DMS53 treated with DMSO at 0.1 percent for 48 hours (cell line): ENCODE results near the gene RPS14.

Experiments
- DNase-seq: peaks from one replicate; lab custom pipeline; 2025; ENCODE audit not compliant: unreplicated experiment; lab: John Stamatoyannopoulos, UW

Gene RPS14

DNA sequence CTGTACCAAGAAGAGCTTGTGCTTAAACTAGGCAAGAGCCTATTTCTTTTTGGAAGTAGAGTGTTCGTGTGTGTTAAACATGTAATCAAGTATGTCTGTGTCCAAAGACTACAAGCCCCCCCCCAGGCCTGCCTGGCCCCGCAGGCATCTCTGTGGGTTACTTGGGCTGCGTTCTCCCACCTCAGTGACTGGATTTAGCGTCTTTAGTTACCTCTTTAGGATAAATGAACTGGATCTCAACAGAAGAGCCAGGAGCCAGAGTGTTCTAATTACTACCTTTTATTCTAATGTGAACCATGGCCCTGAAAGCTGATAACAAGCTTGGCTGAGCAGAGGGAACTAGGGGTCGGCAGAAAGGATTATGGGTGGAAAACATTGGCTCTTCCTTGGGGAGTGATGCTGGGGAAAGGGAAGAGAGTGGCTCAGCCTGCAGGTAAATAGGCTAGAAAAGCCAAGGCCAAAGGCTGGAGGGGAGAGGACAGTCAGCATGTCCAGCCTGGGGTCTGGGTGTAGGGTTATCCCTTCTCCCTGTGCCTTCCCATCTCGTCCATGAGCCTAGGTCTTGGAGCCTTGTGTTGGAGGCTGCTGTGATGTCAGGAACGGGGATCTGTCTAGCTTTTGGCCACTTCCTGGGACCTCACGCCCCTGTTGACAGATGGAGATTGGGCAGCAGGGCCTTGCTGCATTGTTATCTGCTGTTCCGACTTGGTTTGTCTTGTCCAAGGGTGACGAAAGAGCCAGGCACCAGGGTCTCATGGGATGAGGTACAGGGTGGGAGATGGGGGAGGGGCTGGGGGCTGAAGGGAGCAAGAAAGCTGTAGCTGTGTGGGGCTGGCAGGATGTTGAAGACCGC is 47.9 kb downstream of the RPS14 start:
- no peak for DNase-seq

DNA sequence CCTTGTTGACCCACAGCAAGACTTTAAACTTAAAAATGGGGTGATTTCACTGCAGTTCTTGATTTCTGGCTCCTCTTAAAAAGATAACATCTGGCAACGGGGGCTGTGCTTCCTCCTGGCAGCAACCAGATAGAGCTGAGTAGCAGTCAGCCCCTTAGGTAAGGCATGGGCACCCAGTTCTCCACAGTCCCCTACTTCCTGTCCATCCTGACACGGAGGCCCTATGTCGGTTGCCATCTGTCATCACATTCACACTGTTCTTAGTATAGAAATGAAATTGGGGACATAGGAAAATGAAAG is 48.5 kb downstream of the RPS14 start:
- no peak for DNase-seq

DNA sequence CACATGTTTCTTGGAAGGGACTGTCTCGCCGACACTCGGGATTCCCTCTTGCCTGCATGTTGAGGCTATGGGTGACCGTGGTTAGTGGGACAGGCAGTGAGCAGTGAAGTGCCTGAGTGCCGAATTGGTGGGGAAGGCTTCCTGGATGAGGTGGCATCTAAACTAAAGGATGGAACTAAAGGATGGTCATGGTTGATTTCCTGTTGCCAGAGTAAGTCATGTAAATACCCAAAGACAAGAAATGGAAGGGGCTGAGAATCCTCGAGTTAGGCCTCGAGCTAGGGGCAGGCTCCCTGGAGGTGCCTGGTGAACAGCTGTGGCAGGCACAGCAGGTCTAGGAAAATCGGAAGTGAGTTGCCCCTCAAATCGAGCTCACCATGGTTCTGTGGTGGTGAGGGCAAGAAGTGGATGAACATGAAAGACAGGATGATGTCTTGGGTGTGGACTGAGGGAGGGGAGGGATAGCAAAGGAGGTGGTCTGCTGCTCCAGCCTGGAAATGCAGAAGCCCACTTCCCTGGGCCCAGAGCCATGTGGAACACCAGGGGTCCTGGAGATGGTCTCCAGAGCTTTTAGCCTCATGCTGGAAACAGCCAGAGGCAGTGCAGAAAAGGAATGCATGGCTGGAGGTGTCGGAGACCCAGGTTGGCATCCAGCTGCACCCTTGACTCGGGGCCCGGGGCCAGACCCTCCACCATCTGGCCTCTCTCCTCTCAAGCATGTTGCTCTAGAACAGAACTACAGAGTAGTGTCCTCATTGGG is 49.0 kb downstream of the RPS14 start:
- DNase-seq = no peak

DNA sequence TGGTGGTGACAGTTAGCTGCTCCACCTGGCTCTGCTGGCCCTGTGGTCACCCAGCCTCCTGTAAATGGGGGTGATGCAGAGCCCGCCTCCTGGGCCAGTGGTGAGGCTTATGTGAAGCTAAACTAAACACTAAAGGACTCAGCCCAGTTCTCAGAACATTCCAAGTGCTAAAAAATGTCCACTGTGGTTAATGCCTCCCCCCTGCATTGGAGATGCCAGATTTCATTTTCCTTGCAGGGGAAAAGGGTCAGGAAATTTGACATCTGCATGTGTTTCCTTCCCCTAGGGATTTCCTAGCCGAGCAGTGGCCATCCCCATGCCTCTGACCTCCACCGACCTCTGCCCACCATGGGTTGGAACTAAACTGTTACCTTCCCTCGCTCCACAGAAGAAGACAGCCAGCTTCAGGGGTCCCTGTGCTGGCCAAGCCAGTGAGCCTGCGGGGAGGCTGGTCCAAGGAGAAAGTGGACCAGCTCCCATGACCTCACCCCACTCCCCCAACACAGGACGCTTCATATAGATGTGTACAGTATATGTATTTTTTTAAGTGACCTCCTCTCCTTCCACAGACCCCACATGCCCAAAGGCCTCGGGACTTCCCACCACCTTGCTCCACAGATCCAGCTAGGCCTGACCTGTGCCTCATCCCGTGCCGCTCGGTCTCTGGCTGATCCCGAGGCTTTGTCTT is 49.9 kb downstream of the RPS14 start:
- DNase-seq = no peak

DNA sequence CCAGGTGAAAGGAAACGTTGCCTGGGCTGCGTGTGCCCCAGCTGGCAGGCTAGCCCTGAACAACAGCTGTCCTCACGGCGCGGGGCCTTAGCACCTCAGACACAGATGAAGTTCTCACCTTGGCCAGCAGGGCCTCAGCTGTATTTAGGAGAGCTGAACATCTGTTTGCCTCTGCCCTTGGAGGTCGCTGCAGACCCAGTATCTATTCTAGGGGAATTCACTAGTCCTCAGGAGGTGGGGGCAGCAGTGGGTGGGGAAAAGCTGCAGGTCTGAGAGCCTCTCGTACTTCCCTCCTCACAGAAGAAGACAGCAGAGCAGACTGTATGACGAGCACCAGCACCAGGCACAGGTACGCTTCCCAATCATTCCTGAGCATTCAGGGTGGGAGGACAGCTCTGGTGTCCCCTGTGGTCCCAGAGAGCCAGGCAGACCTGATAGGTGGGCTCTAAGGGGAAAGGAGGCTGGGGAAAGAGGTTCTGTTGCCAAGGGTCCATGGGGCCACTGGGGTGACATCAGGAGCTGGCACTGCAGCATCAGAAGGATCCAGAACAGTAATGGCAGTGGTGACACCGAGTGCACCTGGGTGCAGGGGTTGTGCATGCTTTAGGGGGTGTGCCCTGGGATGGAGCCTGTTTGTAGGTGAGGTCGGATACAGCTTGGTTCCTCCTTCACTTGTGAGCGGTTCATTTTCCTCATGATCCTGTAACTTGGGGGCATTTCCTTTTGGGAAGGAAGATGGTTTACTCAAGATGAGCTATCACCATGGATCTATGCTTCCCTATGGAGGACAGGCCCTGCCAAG is 50.6 kb downstream of the RPS14 start:
- DNase-seq = no peak

DNA sequence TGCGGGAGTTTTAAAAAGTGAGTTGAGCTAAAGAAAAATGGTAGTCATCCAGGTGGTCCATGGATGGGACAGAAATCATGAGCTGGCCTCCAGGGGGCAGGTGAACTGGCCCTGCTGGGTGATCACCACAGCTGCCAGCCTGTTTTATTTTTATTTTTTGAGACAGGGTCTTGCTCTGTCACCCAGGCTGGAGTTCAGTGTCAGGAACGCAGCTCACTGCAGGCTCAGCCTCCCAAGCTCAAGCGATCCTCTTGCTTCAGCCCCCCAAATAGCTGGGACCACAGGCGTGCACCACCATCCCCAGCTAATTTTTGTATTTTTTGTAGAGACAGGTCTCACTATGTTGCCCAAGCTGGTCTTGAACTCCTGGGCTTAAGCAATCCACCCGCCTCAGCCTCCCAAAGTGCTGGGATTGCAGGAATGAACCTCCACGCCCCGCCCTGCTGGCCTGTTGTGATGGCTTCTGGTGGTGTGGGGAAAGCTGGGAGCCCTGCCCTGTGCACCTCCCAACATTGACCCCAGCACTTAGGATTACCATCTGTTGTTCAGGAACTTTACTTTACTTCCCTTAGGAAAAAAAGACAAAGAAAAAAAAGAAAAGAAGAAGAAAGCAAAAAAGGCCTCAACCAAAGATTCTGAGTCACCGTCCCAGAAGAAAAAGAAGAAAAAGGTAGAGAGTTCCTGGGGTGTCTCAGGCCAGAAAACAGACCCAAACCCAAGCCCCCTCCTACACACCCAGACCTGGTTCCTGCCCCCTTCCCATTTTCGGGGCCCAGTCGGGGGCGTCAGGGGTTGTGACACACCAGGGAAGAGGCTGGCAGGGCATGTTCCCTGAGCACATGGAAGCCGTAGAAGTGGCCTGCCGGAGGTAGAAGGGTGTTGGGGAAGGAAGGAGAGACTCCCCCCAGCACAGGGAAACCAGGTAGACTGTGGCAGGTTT is 51.5 kb downstream of the RPS14 start:
- DNase-seq = no peak

DNA sequence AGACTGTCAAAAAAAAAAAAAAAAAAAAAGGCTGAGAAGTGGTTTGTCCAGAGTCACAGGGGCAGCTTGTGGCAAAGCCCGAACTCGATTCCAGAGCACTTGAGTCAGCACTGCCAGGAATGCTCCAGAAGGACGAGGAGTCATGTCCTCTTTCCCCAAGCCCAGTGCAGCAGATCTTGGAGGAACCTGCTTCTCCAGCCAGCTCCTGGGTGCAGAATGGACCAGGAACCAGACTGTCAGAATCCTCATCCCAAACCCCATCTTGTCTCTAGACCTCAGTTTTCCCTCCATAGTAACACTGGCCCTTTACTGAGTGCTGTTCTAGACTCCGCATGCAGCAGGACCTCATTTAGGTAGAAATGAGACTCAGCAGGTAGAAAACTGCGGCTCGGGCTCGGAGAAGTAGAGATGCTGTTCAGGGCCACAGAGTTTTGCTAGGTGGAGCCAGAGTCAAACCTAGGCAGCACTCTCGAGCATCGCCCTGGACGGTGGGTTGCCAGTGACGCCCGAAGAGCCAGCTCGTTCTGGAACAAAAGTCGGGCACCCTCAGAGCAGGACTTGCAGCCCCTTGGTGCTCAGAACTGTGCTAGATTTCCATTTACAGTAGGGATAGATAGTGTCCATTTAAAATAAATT is 52.3 kb downstream of the RPS14 start:
- no peak for DNase-seq

DNA sequence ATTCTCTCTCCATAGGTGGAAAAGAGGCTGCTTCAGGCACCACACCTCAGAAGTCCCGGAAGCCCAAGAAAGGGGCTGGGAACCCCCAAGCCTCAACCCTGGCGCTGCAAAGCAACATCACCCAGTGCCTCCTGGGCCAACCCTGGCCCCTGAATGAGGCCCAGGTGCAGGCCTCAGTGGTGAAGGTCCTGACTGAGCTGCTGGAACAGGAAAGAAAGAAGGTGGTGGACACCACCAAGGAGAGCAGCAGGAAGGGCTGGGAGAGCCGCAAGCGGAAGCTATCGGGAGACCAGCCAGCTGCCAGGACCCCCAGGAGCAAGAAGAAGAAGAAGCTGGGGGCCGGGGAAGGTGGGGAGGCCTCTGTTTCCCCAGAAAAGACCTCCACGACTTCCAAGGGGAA is 53.3 kb downstream of the RPS14 start:
- DNase-seq = no peak

DNA sequence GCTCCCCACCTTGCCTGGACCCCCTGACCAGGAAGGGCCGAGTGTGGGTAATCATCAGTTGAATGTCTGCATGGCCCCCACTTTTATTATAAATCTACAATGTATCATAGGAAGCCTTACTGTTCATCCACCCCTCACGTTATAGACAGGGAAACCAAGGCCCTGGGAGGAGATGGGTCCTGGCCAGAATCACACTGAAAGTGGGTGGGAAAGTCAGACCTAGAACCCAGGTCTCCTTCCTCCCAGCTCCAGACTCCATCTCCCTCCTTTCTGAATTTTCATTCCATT is 53.9 kb downstream of the RPS14 start:
- DNase-seq = no peak

DNA sequence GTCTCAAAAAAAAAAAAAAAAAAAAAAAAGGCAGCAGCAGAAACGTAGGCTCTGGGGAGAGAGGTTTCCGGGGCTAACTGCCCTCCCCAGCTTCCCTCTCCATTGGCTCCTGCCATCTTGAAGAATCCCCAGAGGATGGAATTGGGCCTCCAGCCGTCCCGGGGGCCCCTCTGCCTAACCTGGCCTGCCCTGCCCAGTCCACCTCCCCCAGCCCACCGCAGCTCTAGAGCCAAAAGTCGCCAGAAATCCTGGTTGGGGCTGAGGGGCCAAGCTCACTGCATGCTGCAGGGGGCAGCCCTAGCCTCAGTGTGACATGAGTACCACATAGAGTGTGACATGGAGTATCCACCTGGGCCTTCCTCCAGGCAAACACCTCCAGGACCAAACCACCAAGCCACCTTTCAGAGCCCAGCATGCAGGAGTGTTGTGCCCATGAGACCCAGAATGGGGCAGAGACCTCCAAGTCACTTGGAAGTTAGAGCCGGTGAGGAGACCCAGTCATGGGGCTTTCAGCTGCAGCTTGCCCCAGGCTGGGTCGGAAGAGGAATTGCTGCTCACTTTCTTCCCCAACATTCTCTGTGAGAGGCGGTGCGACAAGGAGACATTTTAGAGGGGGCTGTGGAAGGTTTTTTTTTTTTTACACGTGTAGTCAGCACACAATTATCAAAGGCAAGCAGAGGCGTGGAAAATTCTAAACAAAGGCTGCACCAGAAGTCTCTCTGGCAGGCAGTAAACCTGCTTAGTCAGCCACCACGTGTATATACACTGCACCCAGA is 54.4 kb downstream of the RPS14 start:
- no peak for DNase-seq

DNA sequence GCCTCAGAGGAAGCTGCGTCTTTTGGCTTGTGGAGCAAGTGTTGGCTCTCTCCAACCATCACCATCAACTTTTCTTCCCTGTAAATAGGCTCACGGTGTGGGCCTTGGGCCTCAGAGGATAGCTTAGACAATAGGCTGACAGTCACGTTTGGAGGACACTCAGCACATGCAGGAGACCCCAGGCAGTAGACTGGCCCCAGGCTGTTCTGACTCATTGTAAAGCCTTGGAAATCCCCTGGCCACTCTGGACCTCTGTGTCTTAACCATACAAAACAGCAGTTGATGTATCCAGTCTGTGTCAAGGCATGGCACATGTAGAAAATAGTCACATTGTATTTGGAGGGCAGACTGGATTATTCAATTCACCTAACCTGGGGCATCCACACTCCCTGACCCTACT is 55.4 kb downstream of the RPS14 start:
- DNase-seq = no peak

DNA sequence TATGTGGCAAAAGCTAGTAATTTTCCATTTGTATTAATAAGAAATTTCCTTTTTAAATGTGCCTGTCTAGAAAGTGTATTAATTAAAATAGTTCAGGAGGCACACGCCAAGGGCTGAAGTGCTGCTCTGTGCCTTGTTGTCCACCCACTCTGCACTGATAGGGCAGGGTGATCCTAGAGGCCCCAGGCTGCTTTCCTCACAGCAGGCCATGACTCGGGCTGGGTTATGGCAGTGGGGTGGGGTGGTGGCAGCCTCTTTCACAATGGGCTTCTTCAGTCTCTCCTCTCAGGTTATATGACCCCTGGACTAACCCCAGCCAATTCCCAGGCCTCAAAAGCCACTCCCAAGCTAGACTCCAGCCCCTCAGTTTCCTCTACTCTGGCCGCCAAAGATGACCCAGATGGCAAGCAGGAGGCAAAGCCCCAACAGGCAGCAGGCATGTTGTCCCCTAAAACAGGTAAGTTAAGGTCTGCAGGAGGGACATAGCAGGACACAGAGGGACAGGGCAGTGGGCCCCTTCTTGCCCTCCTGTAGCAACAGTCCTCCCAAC is 56.4 kb downstream of the RPS14 start:
- DNase-seq = no peak

DNA sequence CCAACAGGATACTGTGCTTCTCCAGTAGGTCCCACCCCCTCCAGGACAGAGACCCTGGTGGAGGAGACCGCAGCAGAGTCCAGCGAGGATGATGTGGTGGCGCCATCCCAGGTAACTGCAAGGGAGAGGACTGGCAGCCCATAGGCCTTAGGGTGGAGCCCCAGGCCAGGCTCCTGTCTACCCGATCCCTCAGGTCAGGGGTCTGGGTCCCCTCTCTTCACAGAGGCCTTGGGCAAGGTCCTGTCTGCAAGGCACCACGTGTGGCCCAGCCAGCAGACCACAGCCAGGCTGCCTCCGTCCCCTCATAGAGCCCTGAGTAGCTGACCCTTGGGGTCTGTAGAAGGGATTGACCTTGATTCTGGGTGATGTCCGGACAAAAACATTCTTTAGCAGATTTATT is 56.9 kb downstream of the RPS14 start:
- no peak for DNase-seq
